ENCODE measurements around the gene RAB28.

GRCh38 chr4:13498469-13498868 lies 14.3 kb upstream of the RAB28 start:
- TF ChIP-seq CTCF (IDR thresholded peaks at IDR 0.05; ENCODE audit: low read depth, low read length) (no peak), EZH2phosphoT487 (IDR thresholded peaks at IDR 0.05; ENCODE audit: low read depth) (no peak)
